Smooth muscle cell (in vitro differentiated cells): ENCODE measurements around the gene PRR36. TPM values are rescaled to one million over a fixed set of nuclear protein-coding genes. Genes with fewer than 3 reads are reported as not detected.

Source experiments
- DNase-seq: peaks from one replicate; lab custom pipeline; 2025; ENCODE audit not compliant: unreplicated experiment; lab: John Stamatoyannopoulos, UW
- H2AFZ ChIP-seq: fragments of 200-600 bp; sonication (generic); 2 replicates; pipeline ENCODE4 v1.6.0; 2016; ENCODE audit warnings: antibody characterized with exemption, low read depth, mild to moderate bottlenecking
- H3F3A ChIP-seq: fragments of 200-600 bp; sonication (generic); 2 replicates; pipeline ENCODE4 v1.6.0; 2017; ENCODE audit warnings: antibody characterized with exemption, low read depth
- H3K27ac ChIP-seq: fragments of 200-600 bp; sonication (generic); 2 replicates; pipeline ENCODE4 v1.5.1; 2016; ENCODE audit warnings: low read depth, mild to moderate bottlenecking
- H3K27me3 ChIP-seq: fragments of 200-600 bp; sonication (generic); 2 replicates; pipeline ENCODE4 v1.6.1; 2016; ENCODE audit warnings: low read depth, mild to moderate bottlenecking
- H3K36me3 ChIP-seq: fragments of 200-600 bp; sonication (generic); 2 replicates; pipeline ENCODE4 v1.5.1; 2016; ENCODE audit warnings: low read depth
- H3K4me1 ChIP-seq: fragments of 200-600 bp; sonication (generic); 2 replicates; pipeline ENCODE4 v1.5.1; 2016; ENCODE audit warnings: low read depth
- H3K4me2 ChIP-seq: fragments of 200-600 bp; sonication (generic); 2 replicates; pipeline ENCODE4 v1.6.0; 2016; ENCODE audit warnings: mild to moderate bottlenecking
- H3K4me3 ChIP-seq: fragments of 200-600 bp; sonication (generic); 2 replicates; pipeline ENCODE4 v1.5.1; 2016; ENCODE audit warnings: mild to moderate bottlenecking
- H3K79me2 ChIP-seq: fragments of 200-600 bp; sonication (generic); 2 replicates; pipeline ENCODE4 v1.6.0; 2016; ENCODE audit warnings: low read depth, mild to moderate bottlenecking
- H3K9ac ChIP-seq: fragments of 200-600 bp; sonication (generic); 2 replicates; pipeline ENCODE4 v1.6.0; 2016; ENCODE audit warnings: low read depth
- H3K9me3 ChIP-seq: fragments of 200-600 bp; sonication (generic); replicated peaks from 2 replicates; pipeline ENCODE4 v1.5.1; 2016; ENCODE audit warnings: low read depth
- H4K20me1 ChIP-seq: fragments of 200-600 bp; sonication (generic); 2 replicates; pipeline ENCODE4 v1.6.0; 2016; ENCODE audit warnings: low read depth
- WGBS: methylation state at CpG from one replicate; pipeline ENCODE4 v1.1.7; 2016; ENCODE audit warnings: low lambda C conversion rate; 5-methylcytosine and 5-hydroxymethylcytosine counted together
- polyA plus RNA-seq: library from polyadenylated mRNA; unstranded; fragments of >200 nt; fragmentation: Nextera tagmentation; extraction: Ambion mirVana; gene quantifications from 2 replicates; pipeline ENCODE4 v1.2.1, GENCODE V29; 2016
- total RNA-seq: library from RNA; depleted of rRNA; stranded (reverse); fragments of >200 nt; gene quantifications from 2 replicates; pipeline ENCODE4 v1.2.3, GENCODE V29; 2014
- TF ChIP-seq, protein P1 (sequence below): fragments of 200-600 bp; sonication (generic); IDR thresholded peaks from 2 replicates; pipeline ENCODE4 v1.5.1; 2017; ENCODE audit warnings: borderline replicate concordance, mild to moderate bottlenecking, antibody characterized with exemption; ENCODE audit not compliant: insufficient read depth, poor library complexity, severe bottlenecking

Gene PRR36
- total and polyA plus RNA-seq, 2 experiments from 2014 or later, result 0.13 to 0.57 TPM

- TF ChIP-seq, protein P1, sequence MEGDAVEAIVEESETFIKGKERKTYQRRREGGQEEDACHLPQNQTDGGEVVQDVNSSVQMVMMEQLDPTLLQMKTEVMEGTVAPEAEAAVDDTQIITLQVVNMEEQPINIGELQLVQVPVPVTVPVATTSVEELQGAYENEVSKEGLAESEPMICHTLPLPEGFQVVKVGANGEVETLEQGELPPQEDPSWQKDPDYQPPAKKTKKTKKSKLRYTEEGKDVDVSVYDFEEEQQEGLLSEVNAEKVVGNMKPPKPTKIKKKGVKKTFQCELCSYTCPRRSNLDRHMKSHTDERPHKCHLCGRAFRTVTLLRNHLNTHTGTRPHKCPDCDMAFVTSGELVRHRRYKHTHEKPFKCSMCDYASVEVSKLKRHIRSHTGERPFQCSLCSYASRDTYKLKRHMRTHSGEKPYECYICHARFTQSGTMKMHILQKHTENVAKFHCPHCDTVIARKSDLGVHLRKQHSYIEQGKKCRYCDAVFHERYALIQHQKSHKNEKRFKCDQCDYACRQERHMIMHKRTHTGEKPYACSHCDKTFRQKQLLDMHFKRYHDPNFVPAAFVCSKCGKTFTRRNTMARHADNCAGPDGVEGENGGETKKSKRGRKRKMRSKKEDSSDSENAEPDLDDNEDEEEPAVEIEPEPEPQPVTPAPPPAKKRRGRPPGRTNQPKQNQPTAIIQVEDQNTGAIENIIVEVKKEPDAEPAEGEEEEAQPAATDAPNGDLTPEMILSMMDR, result no peak
- 93% methylated on average over 23 of the region's 23 CpGs for WGBS
- Histone ChIP-seq H3K9ac (no peak overlapping the region), H3K4me3 (no peak overlapping the region), H3K36me3 (no peaks in the 10 kb centered on the region), H3K27me3 (no peaks in the 10 kb centered on the region), H3K79me2 (no peaks in the 10 kb centered on the region), H3K4me2 (no peak overlapping the region), H3K9me3 (no peaks in the 10 kb centered on the region), H3K27ac (no peak overlapping the region), H3F3A (no peaks in the 10 kb centered on the region), H2AFZ (no peak overlapping the region), H3K4me1 (no peaks in the 10 kb centered on the region), H4K20me1 (peaks cover 36% of the 10 kb centered on the region)
- DNase-seq, result no peak
Measured at GRCh38 chr19:7847664-7848063, 26.5 kb downstream of the PRR36 start.

- H3K27me3 ChIP-seq, result no peaks in the 10 kb centered on the region
- TF ChIP-seq, protein P1, result no peak
Measured at GRCh38 chr19:7846155-7846646, 28.0 kb downstream of the PRR36 start.

DNA sequence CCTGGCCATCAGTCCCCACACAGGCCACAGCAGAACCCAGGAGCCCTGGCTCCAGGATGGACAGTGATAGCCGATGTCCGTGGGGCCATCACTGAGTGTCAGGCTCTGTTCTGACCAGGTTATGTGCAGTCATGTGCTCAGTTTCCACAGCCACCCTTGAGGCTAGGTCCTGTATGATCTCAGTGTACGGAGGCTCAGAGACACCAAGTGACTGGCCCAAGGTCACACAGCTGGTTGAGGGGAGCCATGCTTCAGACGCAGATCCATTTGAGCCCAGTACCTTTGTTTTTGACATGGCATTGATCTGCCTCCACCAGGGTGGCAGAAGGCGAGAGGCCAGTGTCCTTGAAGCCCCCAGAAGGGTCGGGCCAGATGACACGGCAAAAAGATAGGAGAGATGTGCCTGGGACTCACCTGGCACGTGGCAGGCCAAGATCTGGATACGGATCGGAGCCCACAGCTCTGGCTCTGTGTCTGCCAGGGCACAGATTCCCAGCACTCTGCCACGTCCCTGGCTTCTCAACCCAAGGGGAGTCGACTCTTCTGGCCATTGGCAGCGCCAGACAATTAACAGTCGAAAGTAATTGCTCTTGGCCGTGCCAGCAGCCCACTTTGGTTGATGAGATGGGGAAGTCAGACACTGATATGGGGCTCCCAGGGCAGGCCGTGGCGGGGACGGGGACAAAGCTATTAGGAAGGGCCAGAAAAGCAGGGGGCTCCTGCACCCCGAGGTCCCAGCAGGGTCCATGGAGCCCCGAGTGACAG is 28.6 kb downstream of the PRR36 start:
- TF ChIP-seq, protein P1, result no peak
- H4K20me1 ChIP-seq, result peaks cover 46% of the 10 kb centered on the region
- H3K36me3 ChIP-seq, result no peaks in the 10 kb centered on the region
- H3K79me2 ChIP-seq, result no peaks in the 10 kb centered on the region
- DNase-seq, result no peak
- no peak overlapping the region for H2AFZ ChIP-seq
- no peak overlapping the region for H3K27ac ChIP-seq
- no peaks in the 10 kb centered on the region for H3F3A ChIP-seq
- no peaks in the 10 kb centered on the region for H3K4me1 ChIP-seq
- no peak overlapping the region for H3K4me3 ChIP-seq
- WGBS, result 92% methylated on average over 20 of the region's 20 CpGs
- H3K27me3 ChIP-seq, result no peaks in the 10 kb centered on the region
- no peak overlapping the region for H3K4me2 ChIP-seq
- no peaks in the 10 kb centered on the region for H3K9me3 ChIP-seq
- H3K9ac ChIP-seq, result no peak overlapping the region

More at GRCh38 chr19:7846155-7846646, 28.0 kb downstream of the PRR36 start:
- Histone ChIP-seq H3K9me3 (no peaks in the 10 kb centered on the region), H4K20me1 (peaks cover 46% of the 10 kb centered on the region), H3K4me2 (no peak overlapping the region), H3K9ac (no peak overlapping the region), H3K79me2 (no peaks in the 10 kb centered on the region), H3K27ac (no peak overlapping the region), H3K4me1 (no peaks in the 10 kb centered on the region), H2AFZ (no peak overlapping the region), H3K36me3 (no peaks in the 10 kb centered on the region), H3F3A (no peaks in the 10 kb centered on the region), H3K4me3 (no peak overlapping the region)
- DNase-seq, result no peak
- 94% methylated on average over 19 of the region's 19 CpGs for WGBS

- WGBS, result 91% methylated on average over 10 of the region's 10 CpGs
- TF ChIP-seq, protein P1, result no peak
- H3F3A ChIP-seq, result no peaks in the 10 kb centered on the region
Measured at GRCh38 chr19:7844951-7845350, 29.2 kb downstream of the PRR36 start.

More at GRCh38 chr19:7844951-7845350, 29.2 kb downstream of the PRR36 start:
- H3K79me2 ChIP-seq, result no peaks in the 10 kb centered on the region
- no peak for DNase-seq
- no peaks in the 10 kb centered on the region for H3K27me3 ChIP-seq
- no peaks in the 10 kb centered on the region for H3K9me3 ChIP-seq
- H3K27ac ChIP-seq, result no peak overlapping the region
- H3K4me2 ChIP-seq, result no peak overlapping the region
- H4K20me1 ChIP-seq, result peaks cover 46% of the 10 kb centered on the region
- no peak overlapping the region for H2AFZ ChIP-seq
- no peak overlapping the region for H3K9ac ChIP-seq
- no peaks in the 10 kb centered on the region for H3K36me3 ChIP-seq
- no peak overlapping the region for H3K4me3 ChIP-seq
- no peaks in the 10 kb centered on the region for H3K4me1 ChIP-seq
